T-helper 2 cell (primary cell): ENCODE results near the gene ZNF653.

Source experiments
- DNase-seq, 5 experiments: peaks; one replicate each; pipeline versions ENCODE4 v3.0.0 to v3.0.0-alpha.2; 2012 to 2022

The ZNF653 gene

GRCh38 chr19:11510444-11510843 is 4.8 kb upstream of the ZNF653 start:
- no peak for DNase-seq

GRCh38 chr19:11507370-11508078 is 1.9 kb upstream of the ZNF653 start:
- no peak for DNase-seq

- DNase-seq: no peak
Observed at GRCh38 chr19:11506967-11507366, 1.3 kb upstream of the ZNF653 start.

GRCh38 chr19:11506101-11506555 is 489 bp upstream of the ZNF653 start:
- DNase-seq: no peak

GRCh38 chr19:11505032-11505503 is 571 bp downstream of the ZNF653 start:
- peak; percentile 93 to 97 (median 95) for DNase-seq

- no peak for DNase-seq
Observed at GRCh38 chr19:11504502-11505031, 1.1 kb downstream of the ZNF653 start.

GRCh38 chr19:11499890-11500420 is 5.7 kb downstream of the ZNF653 start:
- no peak for DNase-seq

GRCh38 chr19:11499220-11499726 is 6.4 kb downstream of the ZNF653 start:
- DNase-seq: no peak

GRCh38 chr19:11496391-11497163 is 9.1 kb downstream of the ZNF653 start:
- DNase-seq: peak; percentile 19 to 57 (median 44)

GRCh38 chr19:11495885-11496284 is 9.8 kb downstream of the ZNF653 start:
- DNase-seq: no peak

GRCh38 chr19:11495481-11495880 is 10.2 kb downstream of the ZNF653 start:
- DNase-seq: no peak

GRCh38 chr19:11494634-11495285 is 10.9 kb downstream of the ZNF653 start:
- DNase-seq: no peak

- DNase-seq: no peak
Observed at GRCh38 chr19:11489378-11489777, 16.3 kb downstream of the ZNF653 start.

- DNase-seq: no peak
Observed at GRCh38 chr19:11486661-11487503, 18.8 kb downstream of the ZNF653 start.

GRCh38 chr19:11485245-11485837 is 20.3 kb downstream of the ZNF653 start:
- DNase-seq: no peak

GRCh38 chr19:11483366-11484111 is 22.1 kb downstream of the ZNF653 start:
- DNase-seq: no peak

- peak; percentile 79 to 92 (median 82) for DNase-seq
Observed at GRCh38 chr19:11482384-11483050, 23.1 kb downstream of the ZNF653 start.

GRCh38 chr19:11481534-11482383 is 23.9 kb downstream of the ZNF653 start:
- peak; percentile 21 to 89 (median 49) for DNase-seq
